HG03039 (cell line): ENCODE measurements around the gene CFAP97.
"Not testable (repeated sequence)": the region's sequence is repeated elsewhere in the genome, so short reads cannot be mapped to it uniquely, and the experiment has no call there.

Experiments
- ATAC-seq: cut with Tn5 transposase; IDR thresholded peaks from one replicate; pipeline ENCODE4 v1.9.1; 2021; ENCODE audit warnings: mild to moderate bottlenecking, moderate library complexity; ENCODE audit not compliant: unreplicated experiment

CFAP97 gene

GRCh38 chr4:185201977-185202962, 1.5 kb downstream of the CFAP97 start:
- no peak for ATAC-seq

GRCh38 chr4:185198189-185198588, 5.6 kb downstream of the CFAP97 start:
- ATAC-seq, result not testable (repeated sequence)

- ATAC-seq, result no peak
Observed at GRCh38 chr4:185196437-185196836, 7.4 kb downstream of the CFAP97 start.

- no peak for ATAC-seq
Observed at GRCh38 chr4:185194924-185195888, 8.6 kb downstream of the CFAP97 start.

GRCh38 chr4:185192059-185192458, 11.7 kb downstream of the CFAP97 start:
- peak; percentile 57 for ATAC-seq

GRCh38 chr4:185190306-185190856, 13.4 kb downstream of the CFAP97 start:
- no peak for ATAC-seq

GRCh38 chr4:185189606-185190305, 14.0 kb downstream of the CFAP97 start:
- no peak for ATAC-seq

- no peak for ATAC-seq
Observed at GRCh38 chr4:185186769-185187168, 17.0 kb downstream of the CFAP97 start.

- no peak for ATAC-seq
Observed at GRCh38 chr4:185183622-185184281, 20.0 kb downstream of the CFAP97 start.

- no peak for ATAC-seq
Observed at GRCh38 chr4:185182239-185182638, 21.6 kb downstream of the CFAP97 start.

GRCh38 chr4:185179488-185179887, 24.3 kb downstream of the CFAP97 start:
- ATAC-seq, result no peak

- ATAC-seq, result peak; percentile 67
Observed at GRCh38 chr4:185171373-185172071, 32.3 kb downstream of the CFAP97 start.

GRCh38 chr4:185167234-185167633, 36.6 kb downstream of the CFAP97 start:
- no peak for ATAC-seq

- peak; percentile 90 for ATAC-seq
Observed at GRCh38 chr4:185165605-185166063, 38.2 kb downstream of the CFAP97 start.

GRCh38 chr4:185151296-185151695, 52.5 kb downstream of the CFAP97 start:
- no peak for ATAC-seq

GRCh38 chr4:185149392-185149791, 54.4 kb downstream of the CFAP97 start:
- ATAC-seq, result no peak

GRCh38 chr4:185145572-185145971, 58.2 kb downstream of the CFAP97 start:
- ATAC-seq, result no peak

- no peak for ATAC-seq
Observed at GRCh38 chr4:185144601-185145240, 59.1 kb downstream of the CFAP97 start.

- ATAC-seq, result peak; percentile 20
Observed at GRCh38 chr4:185143601-185143969, 60.2 kb downstream of the CFAP97 start.
